ENCODE measurements around the gene SH3RF3.

Gene SH3RF3

GRCh38 chr2:109474319-109474825 lies 345.4 kb downstream of the SH3RF3 start:
- Histone ChIP-seq H3K27ac (no peak overlapping the region), H3K4me3 (no peak overlapping the region)

- Histone ChIP-seq H3K4me3 (no peak overlapping the region), H3K27ac (peak overlapping the region in 5 of 21 experiments; percentile 2 to 63 (median 26))
Observed at GRCh38 chr2:109475531-109476210, 346.7 kb downstream of the SH3RF3 start.

GRCh38 chr2:109476641-109477441 lies 347.8 kb downstream of the SH3RF3 start:
- no peak overlapping the region for H3K4me3 ChIP-seq
- H3K27ac ChIP-seq, result no peak overlapping the region

- no peak overlapping the region for H3K4me3 ChIP-seq
- H3K27ac ChIP-seq, result no peak overlapping the region
Observed at GRCh38 chr2:109478906-109479493, 350.0 kb downstream of the SH3RF3 start.

GRCh38 chr2:109479804-109480203 lies 350.8 kb downstream of the SH3RF3 start:
- Histone ChIP-seq H3K27ac (no peak overlapping the region), H3K4me3 (no peak overlapping the region)

GRCh38 chr2:109480486-109481195 lies 351.6 kb downstream of the SH3RF3 start:
- Histone ChIP-seq H3K4me3 (no peak overlapping the region), H3K27ac (no peak overlapping the region)

- Histone ChIP-seq H3K27ac (no peak overlapping the region), H3K4me3 (no peak overlapping the region)
Observed at GRCh38 chr2:109481196-109481555, 352.2 kb downstream of the SH3RF3 start.

GRCh38 chr2:109481599-109481998 lies 352.6 kb downstream of the SH3RF3 start:
- Histone ChIP-seq H3K4me3 (no peak overlapping the region), H3K27ac (no peak overlapping the region)

- no peak overlapping the region for H3K27ac ChIP-seq
Observed at GRCh38 chr2:109482361-109482861, 353.4 kb downstream of the SH3RF3 start.

GRCh38 chr2:109486711-109487535 lies 357.9 kb downstream of the SH3RF3 start:
- Histone ChIP-seq H3K4me3 (no peak overlapping the region), H3K27ac (no peak overlapping the region)

More at GRCh38 chr2:109482361-109482861, 353.4 kb downstream of the SH3RF3 start:
- H3K4me3 ChIP-seq, result no peak overlapping the region

GRCh38 chr2:109487536-109487869 lies 358.5 kb downstream of the SH3RF3 start:
- no peak overlapping the region for H3K4me3 ChIP-seq
- H3K27ac ChIP-seq, result no peak overlapping the region

GRCh38 chr2:109487871-109488655 lies 359.1 kb downstream of the SH3RF3 start:
- no peak overlapping the region for H3K4me3 ChIP-seq
- H3K27ac ChIP-seq, result no peak overlapping the region

GRCh38 chr2:109489296-109489695 lies 360.3 kb downstream of the SH3RF3 start:
- Histone ChIP-seq H3K4me3 (no peak overlapping the region), H3K27ac (no peak overlapping the region)

GRCh38 chr2:109493176-109493935 lies 364.4 kb downstream of the SH3RF3 start:
- H3K27ac ChIP-seq, result no peak overlapping the region
- H3K4me3 ChIP-seq, result no peak overlapping the region

GRCh38 chr2:109494351-109494750 lies 365.3 kb downstream of the SH3RF3 start:
- H3K4me3 ChIP-seq, result no peak overlapping the region
- H3K27ac ChIP-seq, result no peak overlapping the region

GRCh38 chr2:109497463-109497862 lies 368.5 kb downstream of the SH3RF3 start:
- Histone ChIP-seq H3K27ac (no peak overlapping the region), H3K4me3 (no peak overlapping the region)

Data from skin epidermis (tissue), 12 donors.